HG02981 (cell line): ENCODE measurements around the gene AP2A2.
"Not testable (repeated sequence)": the region's sequence is repeated elsewhere in the genome, so short reads cannot be mapped to it uniquely, and the experiment has no call there.

ENCODE experiments used
- ATAC-seq: cut with Tn5 transposase; IDR thresholded peaks from one replicate; pipeline ENCODE4 v1.9.1; 2021; ENCODE audit warnings: mild to moderate bottlenecking, moderate library complexity; ENCODE audit not compliant: unreplicated experiment

Gene AP2A2

GRCh38 chr11:953512-953911 is 27.8 kb downstream of the AP2A2 start:
- ATAC-seq, result no peak

- no peak for ATAC-seq
These were observed 28.9 kb downstream of the AP2A2 start for GRCh38 chr11:954392-955153.

DNA sequence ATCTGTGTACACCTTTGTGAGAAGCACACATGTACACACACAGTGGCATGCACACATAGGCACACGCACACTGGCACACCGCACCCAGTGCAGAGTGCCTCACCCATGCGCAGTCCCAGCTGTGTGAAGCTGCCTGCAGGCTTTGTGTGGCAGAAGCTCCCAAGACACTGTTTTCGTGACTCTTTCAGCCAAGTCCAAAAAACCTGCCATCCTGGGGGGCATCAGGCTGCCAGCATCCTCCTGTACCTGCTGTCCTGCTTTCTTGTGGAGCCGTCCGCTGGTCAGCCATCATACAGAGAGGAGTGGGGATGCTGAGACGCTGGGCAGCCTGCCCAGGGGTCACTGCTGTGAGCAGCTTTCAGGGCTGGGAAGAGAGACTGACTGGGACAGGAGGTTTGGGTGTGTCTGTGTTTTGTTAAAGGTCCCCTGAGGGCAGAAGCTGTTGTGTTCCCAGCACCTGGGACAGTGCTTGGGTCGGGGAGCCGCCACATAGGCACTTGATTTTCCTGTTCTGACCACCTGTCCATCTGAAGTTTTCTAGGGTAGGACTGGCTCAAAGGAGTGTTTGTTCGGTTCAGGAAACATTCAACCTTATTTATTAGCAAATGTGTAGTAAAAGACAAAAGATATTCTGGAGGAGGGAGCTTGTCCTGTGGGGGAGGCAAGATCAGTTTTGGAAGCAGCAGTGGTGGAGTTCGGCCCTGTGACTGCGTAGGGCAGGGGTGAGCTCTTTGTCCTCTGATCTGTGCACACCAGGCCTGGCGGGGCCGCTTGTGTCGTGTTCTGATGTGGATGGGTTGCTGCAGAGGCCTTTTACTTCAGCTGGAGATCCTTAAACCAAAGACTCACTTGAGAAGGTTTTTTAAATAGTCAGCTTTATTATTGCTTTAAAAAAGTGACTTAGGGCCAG is 29.7 kb downstream of the AP2A2 start:
- no peak for ATAC-seq

DNA sequence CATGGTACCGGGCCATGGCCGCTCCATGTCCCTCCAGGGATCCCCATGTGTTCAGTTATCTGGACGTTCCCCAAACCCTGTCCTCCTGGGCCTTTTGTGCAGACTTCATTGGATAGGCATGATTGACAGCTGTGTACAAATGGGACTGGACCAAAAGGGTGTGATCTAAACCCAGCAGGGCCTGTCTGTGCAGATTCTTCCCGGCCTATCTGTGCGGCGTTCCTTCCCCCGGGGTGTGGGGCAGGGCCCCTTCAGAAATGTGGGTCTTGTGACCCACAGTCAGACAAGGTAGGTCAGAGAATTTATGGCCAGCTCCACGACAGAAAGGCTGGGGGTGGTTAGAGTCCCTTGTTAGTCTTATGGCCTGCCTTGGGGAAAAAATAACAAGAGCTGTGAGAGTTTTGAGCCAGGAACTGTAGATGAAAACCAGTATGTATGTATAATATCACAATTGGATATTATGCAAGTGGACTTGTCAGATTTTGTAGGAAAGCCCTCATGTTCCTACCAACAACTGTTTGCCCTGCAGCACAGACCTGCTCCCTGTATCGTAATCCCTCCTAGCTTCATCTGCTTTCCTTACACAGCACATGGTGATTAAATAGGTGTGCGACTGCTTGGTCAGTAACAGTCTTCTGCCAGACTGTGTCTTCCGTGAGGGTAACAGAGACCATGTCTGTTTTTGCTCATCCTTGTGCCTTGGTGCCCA is 31.7 kb downstream of the AP2A2 start:
- ATAC-seq, result no peak

DNA sequence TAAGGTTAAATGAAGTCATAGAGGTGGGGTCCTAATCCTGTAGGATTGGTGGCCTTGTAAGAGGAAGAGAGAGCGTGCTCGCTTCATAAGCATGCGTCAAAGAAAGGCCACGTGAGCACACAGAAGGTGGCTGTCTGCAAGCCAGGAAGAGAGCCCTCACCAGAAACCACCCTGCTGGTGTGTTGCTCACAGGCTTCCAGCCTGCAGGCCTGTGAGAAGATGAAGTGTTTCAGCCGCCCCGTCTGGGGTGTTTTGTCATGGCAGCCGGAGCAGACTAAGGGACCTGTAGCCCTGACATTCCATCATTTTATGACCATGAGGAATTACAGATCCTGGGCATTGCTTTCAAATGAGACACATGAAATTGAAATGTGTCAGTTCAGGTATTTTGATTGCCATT is 32.4 kb downstream of the AP2A2 start:
- no peak for ATAC-seq

GRCh38 chr11:959027-959426 is 33.4 kb downstream of the AP2A2 start:
- ATAC-seq, result no peak

DNA sequence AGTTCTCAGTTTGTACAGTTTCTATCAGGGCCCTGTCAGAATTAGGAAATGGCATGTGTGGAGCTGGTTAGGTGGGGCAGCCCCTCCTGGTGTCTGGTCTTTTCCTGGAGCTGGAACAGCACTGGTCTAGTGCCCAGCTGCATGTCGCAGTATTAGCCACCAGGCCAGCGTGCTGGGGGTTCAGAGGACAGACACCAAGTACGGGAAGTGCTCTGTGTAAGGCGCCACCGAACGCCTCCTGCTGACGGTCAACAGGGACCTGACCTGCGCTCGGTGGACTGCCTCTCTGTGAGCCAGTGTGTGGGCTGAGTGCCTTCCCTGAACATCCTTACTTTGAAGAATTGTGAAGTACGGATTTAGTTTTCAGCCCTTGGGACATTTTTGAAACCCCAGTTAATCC is 33.9 kb downstream of the AP2A2 start:
- no peak for ATAC-seq

DNA sequence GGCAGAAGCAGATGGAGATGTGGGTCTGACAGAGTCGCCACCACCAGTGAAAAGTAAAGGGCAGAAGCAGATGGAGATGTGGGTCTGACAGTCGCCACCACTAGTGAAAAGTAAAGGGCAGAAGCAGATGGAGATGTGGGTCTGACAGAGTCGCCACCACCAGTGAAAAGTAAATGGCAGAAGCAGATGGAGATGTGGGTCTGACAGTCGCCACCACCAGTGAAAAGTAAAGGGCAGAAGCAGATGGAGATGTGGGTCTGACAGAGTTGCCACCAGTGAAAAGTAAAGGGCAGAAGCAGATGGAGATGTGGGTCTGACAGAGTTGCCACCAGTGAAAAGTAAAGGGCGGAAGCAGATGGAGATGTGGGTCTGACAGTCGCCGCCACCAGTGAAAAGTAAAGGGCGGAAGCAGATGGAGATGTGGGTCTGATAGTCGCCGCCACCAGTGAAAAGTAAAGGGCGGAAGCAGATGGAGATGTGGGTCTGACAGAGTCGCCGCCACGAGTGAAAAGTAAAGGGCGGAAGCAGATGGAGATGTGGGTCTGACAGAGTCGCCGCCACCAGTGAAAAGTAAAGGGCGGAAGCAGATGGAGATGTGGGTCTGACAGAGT is 35.7 kb downstream of the AP2A2 start:
- ATAC-seq, result not testable (repeated sequence)

- ATAC-seq, result no peak
These were observed 36.3 kb downstream of the AP2A2 start for GRCh38 chr11:961921-962320.

GRCh38 chr11:962688-963087 is 37.0 kb downstream of the AP2A2 start:
- no peak for ATAC-seq

GRCh38 chr11:963852-964251 is 38.2 kb downstream of the AP2A2 start:
- no peak for ATAC-seq

DNA sequence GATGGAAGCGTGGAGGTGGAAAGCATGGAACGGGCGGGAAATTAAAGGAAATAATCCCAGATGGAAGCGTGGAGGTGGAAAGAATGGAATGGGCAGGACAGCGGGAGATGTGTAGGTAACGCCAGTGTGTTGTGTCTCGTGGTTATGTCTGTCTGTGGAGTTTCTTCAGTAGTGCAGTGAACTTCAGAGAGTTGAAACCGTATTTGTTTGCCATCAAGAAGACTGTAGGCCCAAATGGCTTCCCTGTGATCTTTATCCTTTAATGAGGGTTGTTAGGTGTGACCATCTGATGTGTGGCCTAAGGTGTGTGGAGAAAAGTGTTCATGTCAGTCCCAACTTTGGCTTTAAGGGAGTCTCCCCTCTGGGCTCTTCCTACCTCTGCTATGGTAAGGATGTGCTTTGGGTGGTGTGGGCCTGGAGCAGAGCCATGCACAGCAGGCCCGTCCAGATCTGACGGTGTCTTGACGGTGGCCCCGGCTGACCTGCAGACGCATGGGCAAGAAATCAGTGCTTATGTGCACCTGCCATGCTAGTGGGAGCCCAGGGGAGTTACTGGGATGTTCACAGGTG is 39.6 kb downstream of the AP2A2 start:
- ATAC-seq, result no peak

GRCh38 chr11:967995-968751 is 42.5 kb downstream of the AP2A2 start:
- no peak for ATAC-seq

DNA sequence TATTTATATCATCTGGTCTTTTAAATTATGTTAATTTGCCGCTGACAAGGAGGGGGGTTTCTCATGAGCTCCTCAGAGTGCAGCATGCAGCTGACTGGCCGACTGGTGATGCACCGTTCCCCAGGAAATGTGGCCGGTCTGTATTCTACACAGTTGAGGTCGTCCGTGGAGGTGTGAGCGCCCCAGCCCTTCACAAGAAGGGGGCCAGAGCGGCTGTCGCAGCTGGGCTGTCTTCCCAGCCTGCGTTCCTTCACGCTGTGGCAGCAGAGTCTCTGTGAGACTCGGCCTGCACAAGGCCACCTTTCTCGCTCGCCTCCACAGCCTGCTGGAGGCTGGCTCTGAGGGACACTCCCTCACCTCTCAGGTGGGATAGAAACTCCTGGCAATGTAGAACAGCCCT is 43.2 kb downstream of the AP2A2 start:
- no peak for ATAC-seq

DNA sequence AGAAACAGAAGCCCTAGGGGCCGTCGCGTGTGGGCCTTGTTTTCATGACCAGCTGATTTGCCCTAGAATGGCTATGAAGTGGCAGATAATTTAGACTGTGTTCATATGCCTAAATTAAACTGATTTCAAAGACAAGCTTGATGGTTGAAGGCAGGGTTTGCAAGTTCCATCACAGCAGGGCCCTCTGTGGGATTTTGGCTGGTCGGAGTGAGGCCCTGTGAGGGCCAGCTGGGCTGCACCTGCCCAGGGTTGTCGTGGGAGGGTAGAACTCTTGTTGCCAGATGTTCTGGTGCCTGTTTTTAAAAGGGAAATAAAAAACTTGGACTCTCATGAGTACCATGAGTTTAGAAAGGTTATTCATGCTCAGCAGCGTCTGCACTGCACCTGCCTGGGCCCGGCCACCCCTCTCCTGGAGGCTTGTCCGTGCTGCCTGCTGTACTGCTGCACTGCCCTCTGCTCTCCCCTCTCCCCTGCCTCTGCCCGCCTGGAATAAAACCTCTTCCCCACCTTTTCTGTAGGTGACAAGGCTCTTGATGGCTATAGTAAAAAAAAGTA is 44.1 kb downstream of the AP2A2 start:
- no peak for ATAC-seq

DNA sequence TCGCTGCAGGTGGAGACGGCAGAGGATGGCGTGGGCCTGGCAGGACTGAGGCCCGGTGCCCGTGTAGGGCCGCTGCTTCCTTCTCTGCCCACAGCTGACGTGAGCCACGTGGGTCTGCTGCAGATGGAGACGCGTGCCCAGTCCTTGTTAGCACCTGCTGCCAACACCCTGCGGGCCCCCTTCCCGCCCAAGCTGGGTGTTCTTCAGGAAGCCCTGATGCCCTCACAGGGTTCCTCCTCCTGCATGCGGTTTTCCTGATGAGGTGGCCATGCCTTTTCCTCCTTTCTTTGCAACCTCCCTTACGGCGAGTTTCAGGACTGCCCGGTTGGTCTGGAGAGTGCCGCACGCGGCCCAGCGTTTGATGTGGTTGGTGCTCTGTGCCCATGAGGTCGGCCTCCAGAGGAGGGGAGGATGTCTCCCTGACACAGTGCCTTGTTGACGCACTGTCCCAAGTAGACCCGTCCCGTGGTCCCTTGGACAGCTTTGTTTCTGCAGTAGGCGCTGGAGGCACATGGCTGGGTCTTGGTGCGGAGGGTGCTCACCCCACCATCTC is 44.7 kb downstream of the AP2A2 start:
- no peak for ATAC-seq

DNA sequence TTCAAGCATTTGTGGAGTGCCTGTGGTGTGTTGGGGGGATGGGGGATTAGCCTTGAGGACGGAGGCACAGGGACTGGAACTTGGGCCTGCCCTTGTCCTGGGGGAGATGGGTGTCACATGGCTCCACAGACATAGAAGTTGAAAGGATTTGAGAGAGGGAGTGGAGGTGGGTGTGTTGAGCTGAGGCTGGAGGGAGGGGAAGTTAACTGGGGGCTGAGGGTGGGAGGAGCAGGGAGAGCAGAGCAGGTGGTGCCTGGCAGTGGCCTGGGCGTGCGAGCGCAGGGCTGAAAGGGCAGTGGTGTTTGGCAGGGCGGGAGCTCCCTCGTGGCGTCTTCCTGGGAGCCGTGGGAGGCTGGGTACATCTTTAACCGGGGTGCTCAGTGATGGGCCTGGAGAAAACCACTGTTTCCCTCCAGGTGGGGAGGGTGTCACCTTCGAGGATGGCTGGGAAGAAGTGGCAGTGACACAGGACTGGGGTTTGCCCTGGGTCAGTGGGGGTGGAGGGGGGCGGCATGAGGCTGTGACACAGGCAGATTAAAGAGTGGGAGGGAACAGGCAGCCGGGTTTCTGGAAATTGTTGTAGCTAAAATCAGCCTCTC is 45.5 kb downstream of the AP2A2 start:
- no peak for ATAC-seq

GRCh38 chr11:971731-972365 is 46.2 kb downstream of the AP2A2 start:
- no peak for ATAC-seq
